WTC11 (cell line): ENCODE results near the gene MIPEP.
"Not testable (repeated sequence)": the region's sequence is repeated elsewhere in the genome, so short reads cannot be mapped to it uniquely, and the experiment has no call there.

ENCODE experiments used
- CREM ChIP-seq: sonication (generic); formaldehyde crosslinking; IDR thresholded peaks from 2 replicates; pipeline ENCODE4 v1.8.1; 2022; ENCODE audit warnings: mild to moderate bottlenecking, missing genetic modification reagents, moderate library complexity
- CTCF ChIP-seq: fragments of 200-600 bp; IDR thresholded peaks from 2 replicates; pipeline ENCODE4 v1.8.0; 2022; ENCODE audit warnings: antibody characterized with exemption
- FOXJ3 ChIP-seq: sonication (generic); formaldehyde crosslinking; IDR thresholded peaks from 2 replicates; pipeline ENCODE4 v1.9.0; 2021; ENCODE audit warnings: missing genetic modification reagents, mild to moderate bottlenecking, borderline replicate concordance
- JUN ChIP-seq: sonication (generic); formaldehyde crosslinking; IDR thresholded peaks from 2 replicates; pipeline ENCODE4 v1.8.0; 2023; ENCODE audit warnings: mild to moderate bottlenecking, missing genetic modification reagents
- SMAD3 ChIP-seq: sonication (generic); formaldehyde crosslinking; IDR thresholded peaks from 2 replicates; pipeline ENCODE4 v1.8.0; 2022; ENCODE audit warnings: missing genetic modification reagents, mild to moderate bottlenecking, borderline replicate concordance
- ZNF396 ChIP-seq: fragments of 250-450 bp; sonication (Bioruptor Pico); IDR thresholded peaks from 2 replicates; pipeline ENCODE4 v1.8.0; 2021; ENCODE audit warnings: mild to moderate bottlenecking, moderate library complexity, borderline replicate concordance

GRCh38 chr13:23884361-23884760 is 4.8 kb downstream of the MIPEP start:
- not testable (repeated sequence) for TF ChIP-seq SMAD3 (CRISPR knock-in tag); CREM (CRISPR knock-in tag); CTCF; FOXJ3 (CRISPR knock-in tag); JUN (CRISPR knock-in tag); ZNF396
